GM15510 (cell line): ENCODE results near the gene FTSJ3.
"Not testable (repeated sequence)": the region's sequence is repeated elsewhere in the genome, so short reads cannot be mapped to it uniquely, and the experiment has no call there.

Experiments used
- POLR2A ChIP-seq: IDR thresholded peaks from 3 replicates; pipeline ENCODE4 v1.6.1; 2011; ENCODE audit warnings: borderline replicate concordance; ENCODE audit not compliant: insufficient read length; ENCODE audit errors: extremely low read depth

The FTSJ3 gene

GRCh38 chr17:63827002-63827800 is at the start of gene FTSJ3, which contains the start of gene PSMC5:
FTSJ3 (minus strand) TSS chr17:63827663; CDS start chr17:63826902, 761 bp downstream.
PSMC5 (plus strand) TSS chr17:63827431; CDS start chr17:63827491, 60 bp downstream.
- TF ChIP-seq POLR2A: peak; percentile 86

DNA sequence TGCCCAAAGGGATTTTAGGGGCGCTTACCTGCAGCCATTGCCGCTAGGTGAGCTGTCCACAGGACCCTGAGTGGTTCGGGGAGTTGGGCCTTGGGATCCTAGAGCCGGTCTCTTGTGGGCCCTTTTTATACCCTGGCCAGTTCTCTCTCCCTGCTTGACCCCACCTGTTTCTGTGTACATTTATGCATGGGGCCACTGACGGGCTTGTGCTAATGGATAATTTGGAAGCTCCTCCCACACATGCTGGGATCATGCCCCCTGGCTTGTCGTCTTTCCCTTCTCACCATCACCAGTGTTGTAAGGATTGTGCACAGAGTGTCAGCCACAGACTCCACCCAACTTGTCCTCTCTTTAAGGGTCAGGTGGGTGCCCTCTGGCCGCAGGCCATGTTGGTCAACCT is 46.1 kb upstream of the FTSJ3 start, which contains the start of gene CSH2:
CSH2 (minus strand) TSS at position 101 of the 400 bp plus-strand sequence; CDS start at position 38, 63 bp downstream.
- TF ChIP-seq POLR2A: not testable (repeated sequence)

- no peak for TF ChIP-seq POLR2A
These were observed 31.8 kb upstream of the FTSJ3 start for GRCh38 chr17:63859257-63859656.

- TF ChIP-seq POLR2A: no peak
These were observed 27.7 kb upstream of the FTSJ3 start for GRCh38 chr17:63855185-63855584.

- TF ChIP-seq POLR2A: no peak
These were observed 27.2 kb upstream of the FTSJ3 start for GRCh38 chr17:63854709-63855108.

DNA sequence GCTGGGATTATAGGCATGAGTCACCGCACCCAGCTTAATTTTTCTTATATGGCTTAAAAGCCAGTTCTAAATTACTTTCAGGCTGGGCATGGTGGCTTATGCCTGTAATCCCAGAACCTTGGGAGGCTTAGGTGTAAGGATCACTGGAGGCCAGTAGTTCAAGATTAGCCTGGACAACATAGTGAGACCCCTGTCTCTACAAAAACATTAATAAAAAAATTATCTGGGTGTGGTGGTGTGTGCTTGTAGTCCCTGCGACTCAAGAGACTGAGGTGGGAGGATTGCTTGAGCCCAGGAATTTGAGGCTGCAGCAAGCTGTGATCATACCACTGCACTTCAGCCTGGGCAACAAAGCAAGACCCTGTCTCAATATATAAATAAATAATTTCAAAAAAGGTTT is 25.8 kb upstream of the FTSJ3 start:
- no peak for TF ChIP-seq POLR2A

DNA sequence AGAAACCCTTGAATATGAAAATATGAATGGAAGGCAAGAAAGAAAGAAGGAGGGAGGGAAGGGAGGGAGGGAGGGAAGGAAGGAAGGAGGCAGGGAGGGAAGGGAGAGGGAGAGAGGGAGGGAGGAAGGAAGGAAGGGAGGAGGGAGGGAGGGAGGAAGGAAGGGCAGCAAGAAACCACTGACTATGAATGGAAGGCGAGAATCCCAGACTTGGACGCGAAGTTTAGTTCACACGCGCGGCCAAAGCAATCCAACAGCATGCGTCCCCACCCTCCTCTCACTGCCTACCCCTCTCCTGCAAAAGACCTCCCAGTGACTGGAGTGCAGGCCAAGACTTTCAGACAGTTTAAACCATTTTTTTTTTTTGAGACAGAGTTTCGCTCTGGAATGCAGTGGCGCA is 22.9 kb upstream of the FTSJ3 start:
- no peak for TF ChIP-seq POLR2A

GRCh38 chr17:63848834-63849689 is 21.6 kb upstream of the FTSJ3 start:
- TF ChIP-seq POLR2A: peak; percentile 34

DNA sequence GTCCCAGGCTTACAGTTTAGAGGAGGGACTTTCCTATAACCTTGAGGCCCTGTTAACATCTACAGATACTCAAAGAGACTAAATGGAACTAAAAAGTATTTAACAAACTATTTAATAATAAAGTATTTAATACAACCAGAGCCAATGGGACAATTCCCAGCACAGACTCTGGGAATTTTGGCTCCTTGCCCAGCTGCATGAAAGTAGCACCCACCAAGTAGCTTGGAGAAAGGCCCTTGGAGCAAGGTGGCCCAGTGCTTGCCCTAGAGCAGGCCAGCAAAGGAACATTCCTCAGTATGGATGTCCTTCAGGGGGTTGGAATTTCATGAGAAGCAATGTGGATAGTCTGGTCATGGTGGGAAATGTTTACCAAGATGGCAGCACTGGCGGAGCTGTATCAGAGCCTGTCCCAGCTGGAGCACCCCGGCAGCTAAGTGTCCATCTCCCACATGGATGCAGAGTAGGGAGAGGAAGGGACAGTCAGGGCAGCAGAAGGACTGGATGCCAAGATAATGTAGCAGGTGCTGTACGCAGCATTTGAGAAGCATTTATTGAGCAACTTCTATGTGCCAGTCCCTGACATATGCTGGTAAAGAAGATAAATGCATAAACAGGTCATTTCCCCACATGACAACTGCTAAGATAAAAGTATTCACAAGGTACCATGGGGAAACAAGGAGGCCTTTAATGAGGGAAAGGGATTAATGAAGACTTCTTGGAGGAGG is 20.2 kb upstream of the FTSJ3 start:
- TF ChIP-seq POLR2A: no peak

DNA sequence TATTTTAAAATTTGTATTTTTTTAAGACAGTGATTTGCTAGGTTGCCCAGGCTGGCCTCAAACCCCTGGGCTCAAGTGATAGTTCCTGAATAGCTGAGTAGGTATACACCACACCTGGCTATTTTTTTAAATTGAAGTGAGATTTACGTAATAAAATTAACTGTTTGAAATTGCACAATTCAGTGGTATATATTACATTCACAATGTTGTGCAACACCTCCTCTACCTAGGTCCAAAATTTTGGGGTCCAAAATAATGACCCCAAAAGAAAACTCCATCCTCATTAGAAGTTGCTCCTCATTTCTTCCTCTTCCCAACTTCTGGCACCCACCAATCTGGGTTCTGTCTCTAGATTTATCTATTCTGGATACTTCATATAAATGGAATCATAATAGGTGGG is 18.0 kb upstream of the FTSJ3 start:
- no peak for TF ChIP-seq POLR2A

DNA sequence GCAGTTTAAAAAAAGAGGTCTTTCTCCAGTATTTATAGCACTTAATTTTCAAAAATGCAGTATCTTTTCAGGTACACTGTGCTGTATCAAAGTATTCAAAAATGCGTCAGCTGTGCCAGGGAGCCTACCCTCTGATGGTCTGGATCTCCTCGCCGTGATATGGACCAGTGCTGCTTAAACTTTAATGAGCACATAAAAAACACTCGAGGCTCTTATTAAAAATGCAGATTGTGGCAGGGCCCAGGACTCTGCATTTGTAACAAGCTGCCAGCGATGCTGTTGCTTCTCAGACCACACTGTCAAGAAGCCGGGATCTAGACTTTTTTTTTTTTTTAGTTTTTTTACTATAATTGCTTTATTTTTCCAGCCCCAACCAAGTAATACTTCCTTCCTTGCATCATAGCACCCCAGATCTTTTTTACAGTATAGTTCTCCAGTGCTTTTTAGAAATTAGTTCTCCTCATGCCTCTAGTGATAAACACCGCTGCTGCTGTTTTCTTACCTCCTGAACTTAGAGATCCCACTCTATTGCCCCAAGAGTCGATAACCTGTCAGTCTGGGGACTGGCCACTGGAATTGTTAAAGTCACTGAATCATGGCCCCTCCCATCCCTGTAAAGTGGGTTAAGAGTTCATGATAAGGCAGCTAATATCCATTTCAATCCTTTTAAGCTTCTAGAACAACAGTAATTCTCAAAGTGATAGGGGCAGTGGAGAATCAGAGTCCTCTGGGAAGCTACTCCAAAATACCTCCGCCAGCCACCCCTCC is 16.6 kb upstream of the FTSJ3 start:
- TF ChIP-seq POLR2A: no peak

GRCh38 chr17:63843387-63843888 is 16.0 kb upstream of the FTSJ3 start:
- peak; percentile 40 for TF ChIP-seq POLR2A

DNA sequence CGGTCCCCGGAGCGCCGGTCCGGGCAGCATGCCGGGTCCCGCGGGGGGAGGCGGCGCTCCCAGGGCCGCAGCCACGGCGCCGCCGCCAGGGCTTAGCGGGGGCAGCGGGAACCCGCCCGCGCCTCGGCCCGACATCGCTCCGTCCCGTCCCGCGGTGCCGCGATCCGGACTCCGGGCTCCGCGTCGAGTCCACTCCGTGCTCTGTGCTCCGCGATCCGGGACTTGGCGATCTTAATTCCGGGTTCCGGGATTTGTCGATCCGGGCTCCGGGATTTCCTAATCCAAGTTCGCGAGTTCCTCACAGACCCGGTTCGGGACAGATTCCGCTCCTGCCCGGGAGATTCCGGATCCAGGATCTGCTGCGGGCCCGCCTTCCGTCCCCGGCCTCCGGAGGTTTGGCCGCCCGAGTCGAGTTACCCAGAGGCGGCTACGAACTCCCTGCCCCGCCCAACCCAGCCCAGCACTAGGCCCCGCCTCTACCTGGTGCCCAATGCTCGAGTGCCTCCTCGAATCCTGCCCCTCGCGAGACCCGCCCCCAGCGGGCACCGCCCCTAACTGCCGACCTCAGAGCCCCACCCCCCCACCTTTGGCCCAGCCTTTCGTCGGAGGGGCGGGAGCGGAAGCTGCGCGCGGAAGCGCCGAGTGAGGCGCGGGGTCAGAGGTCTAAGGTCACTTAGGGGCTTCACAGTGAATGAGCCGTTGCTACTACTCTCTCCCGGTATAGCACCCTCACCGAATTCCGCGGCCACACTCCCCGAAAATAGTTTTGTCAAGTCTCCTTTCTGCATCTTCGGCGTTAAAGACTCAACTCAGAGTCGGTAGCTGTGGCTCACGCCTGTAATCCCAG is 15.3 kb upstream of the FTSJ3 start, which contains the start of gene SMARCD2:
SMARCD2 (minus strand) TSS at position 146 of the 847 bp plus-strand sequence; CDS start at position 135, 11 bp downstream.
- TF ChIP-seq POLR2A: peak; percentile 83
